H1 (cell line): Measurements from ENCODE around the gene ATP5ME. TPM values are rescaled to one million over a fixed set of nuclear protein-coding genes. Genes with fewer than 3 reads are reported as not detected.
A peak's percentile ranks its signal among the peaks of the same experiment; 100 is the strongest.

Experiments
- ASH2L ChIP-seq: fragments of 200-600, 300-600 bp; sonication (generic); IDR thresholded peaks from one replicate; pipeline ENCODE4 v1.7.1; 2017; ENCODE audit warnings: low read length
- BRCA1 ChIP-seq: IDR thresholded peaks from 2 replicates; pipeline ENCODE4 v1.6.1; 2012; ENCODE audit warnings: low read depth, low read length, improper control_type of control experiment
- CBX8 ChIP-seq: fragments of 300-800, 300-1000 bp; sonication (generic); IDR thresholded peaks from 2 replicates; pipeline ENCODE4 v1.7.1; 2016; ENCODE audit warnings: low read depth, low read length, borderline replicate concordance
- GABPA ChIP-seq: IDR thresholded peaks from 2 replicates; pipeline ENCODE4 v1.6.1; 2011; ENCODE audit warnings: mild to moderate bottlenecking, low read length, moderate library complexity, borderline replicate concordance; ENCODE audit not compliant: insufficient read depth
- JUN ChIP-seq: IDR thresholded peaks from 2 replicates; pipeline ENCODE4 v1.6.1; 2011; ENCODE audit warnings: low read depth, mild to moderate bottlenecking, improper control_type of control experiment, low read length
- NANOG ChIP-seq: IDR thresholded peaks from 2 replicates; pipeline ENCODE4 v1.6.1; 2011; ENCODE audit warnings: low read length, low read depth, mild to moderate bottlenecking, inconsistent platforms; ENCODE audit not compliant: insufficient read depth, poor library complexity, severe bottlenecking
- SP1 ChIP-seq: IDR thresholded peaks from 2 replicates; pipeline ENCODE4 v1.6.1; 2011; ENCODE audit warnings: low read depth, low read length
- TBP ChIP-seq: IDR thresholded peaks from 2 replicates; pipeline ENCODE4 v1.6.1; 2011; ENCODE audit warnings: low read depth, low read length, improper control_type of control experiment
- TCF12 ChIP-seq: IDR thresholded peaks from 2 replicates; pipeline ENCODE4 v1.6.1; 2011; ENCODE audit warnings: low read depth, mild to moderate bottlenecking, low read length
- polyA plus RNA-seq, 7 experiments: library from polyadenylated mRNA; depleted of rRNA in 3 of 7; stranded (reverse) in 5 of 7; unstranded in 2 of 7; fragments of >200 nt in 5 of 7; fragments of 200-250 nt in 2 of 7; gene quantifications; 1 replicate in 5 of 7; 2 replicates in 1 of 7; 4 replicates in 1 of 7; pipeline versions ENCODE4 v1.2.1 to v1.2.3, GENCODE V29; 2011 to 2013; ENCODE audit warnings: missing spikeins in 2 of 7, mixed read lengths in 2 of 7
- total RNA-seq: library from RNA; stranded (reverse); fragmentation: NEBNext Ultra II Directional; extraction: Animal tissue kit (Norgen Biotek cat#: 25700); gene quantifications from 2 replicates; pipeline ENCODE4 v1.2.1, GENCODE V29; 2021
- TF ChIP-seq, protein P1 (sequence below): fragments of 300-600 bp; sonication (generic); IDR thresholded peaks from 2 replicates; pipeline ENCODE4 v1.7.1; 2012; ENCODE audit warnings: low read length, moderate library complexity, mild to moderate bottlenecking, inconsistent platforms; ENCODE audit not compliant: insufficient replicate concordance

ATP5ME gene
- total and polyA plus RNA-seq, 2 of the 8 experiments (the other 6 are each of a cell fraction or from before 2014, with no cell fraction given), result 375 to 450 TPM

DNA sequence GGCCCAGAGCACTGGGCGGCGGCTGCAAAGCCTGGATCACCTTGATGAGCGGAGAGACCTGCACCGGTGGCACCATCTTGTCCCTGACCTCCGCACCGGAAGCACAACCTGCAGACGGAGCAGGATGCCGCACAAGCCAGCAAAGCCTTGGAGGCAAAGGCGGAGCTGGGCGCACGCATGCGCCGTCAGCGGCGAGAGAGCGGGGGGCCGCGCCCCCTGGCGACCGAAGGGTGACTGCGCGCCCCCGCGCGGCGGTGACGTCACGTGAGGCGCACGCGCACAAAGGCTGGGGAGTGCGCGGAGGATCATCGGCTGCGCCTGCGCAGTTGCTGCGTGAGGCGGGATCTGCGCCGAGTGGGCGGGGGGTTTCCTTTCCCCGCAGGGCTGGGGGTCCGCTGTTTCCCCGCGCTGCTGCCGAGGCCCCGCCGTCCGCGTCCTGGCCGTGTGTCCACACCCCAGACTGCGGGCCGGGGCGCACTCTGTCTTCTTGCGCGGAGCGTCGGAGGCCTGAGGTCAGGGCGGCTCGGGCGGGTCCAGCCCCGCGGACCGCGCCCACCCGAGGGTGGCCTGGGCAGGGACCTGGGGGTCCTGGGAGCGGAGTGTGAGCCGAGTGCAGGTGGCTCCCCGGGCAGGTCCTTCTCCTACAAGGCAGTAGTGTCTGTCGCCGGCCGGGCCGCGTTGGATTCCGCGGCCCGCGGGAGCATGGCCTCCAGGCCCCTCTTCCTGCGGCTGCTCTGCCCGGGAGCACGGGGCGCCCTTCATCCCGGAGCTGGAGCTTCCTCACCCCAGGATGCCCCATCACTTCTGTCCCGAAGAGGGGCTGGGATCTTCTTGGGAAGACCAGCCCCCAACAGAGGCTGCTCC, at the start of gene ATP5ME, which contains the start of gene MYL5 (continued):
- TF ChIP-seq, protein P1, sequence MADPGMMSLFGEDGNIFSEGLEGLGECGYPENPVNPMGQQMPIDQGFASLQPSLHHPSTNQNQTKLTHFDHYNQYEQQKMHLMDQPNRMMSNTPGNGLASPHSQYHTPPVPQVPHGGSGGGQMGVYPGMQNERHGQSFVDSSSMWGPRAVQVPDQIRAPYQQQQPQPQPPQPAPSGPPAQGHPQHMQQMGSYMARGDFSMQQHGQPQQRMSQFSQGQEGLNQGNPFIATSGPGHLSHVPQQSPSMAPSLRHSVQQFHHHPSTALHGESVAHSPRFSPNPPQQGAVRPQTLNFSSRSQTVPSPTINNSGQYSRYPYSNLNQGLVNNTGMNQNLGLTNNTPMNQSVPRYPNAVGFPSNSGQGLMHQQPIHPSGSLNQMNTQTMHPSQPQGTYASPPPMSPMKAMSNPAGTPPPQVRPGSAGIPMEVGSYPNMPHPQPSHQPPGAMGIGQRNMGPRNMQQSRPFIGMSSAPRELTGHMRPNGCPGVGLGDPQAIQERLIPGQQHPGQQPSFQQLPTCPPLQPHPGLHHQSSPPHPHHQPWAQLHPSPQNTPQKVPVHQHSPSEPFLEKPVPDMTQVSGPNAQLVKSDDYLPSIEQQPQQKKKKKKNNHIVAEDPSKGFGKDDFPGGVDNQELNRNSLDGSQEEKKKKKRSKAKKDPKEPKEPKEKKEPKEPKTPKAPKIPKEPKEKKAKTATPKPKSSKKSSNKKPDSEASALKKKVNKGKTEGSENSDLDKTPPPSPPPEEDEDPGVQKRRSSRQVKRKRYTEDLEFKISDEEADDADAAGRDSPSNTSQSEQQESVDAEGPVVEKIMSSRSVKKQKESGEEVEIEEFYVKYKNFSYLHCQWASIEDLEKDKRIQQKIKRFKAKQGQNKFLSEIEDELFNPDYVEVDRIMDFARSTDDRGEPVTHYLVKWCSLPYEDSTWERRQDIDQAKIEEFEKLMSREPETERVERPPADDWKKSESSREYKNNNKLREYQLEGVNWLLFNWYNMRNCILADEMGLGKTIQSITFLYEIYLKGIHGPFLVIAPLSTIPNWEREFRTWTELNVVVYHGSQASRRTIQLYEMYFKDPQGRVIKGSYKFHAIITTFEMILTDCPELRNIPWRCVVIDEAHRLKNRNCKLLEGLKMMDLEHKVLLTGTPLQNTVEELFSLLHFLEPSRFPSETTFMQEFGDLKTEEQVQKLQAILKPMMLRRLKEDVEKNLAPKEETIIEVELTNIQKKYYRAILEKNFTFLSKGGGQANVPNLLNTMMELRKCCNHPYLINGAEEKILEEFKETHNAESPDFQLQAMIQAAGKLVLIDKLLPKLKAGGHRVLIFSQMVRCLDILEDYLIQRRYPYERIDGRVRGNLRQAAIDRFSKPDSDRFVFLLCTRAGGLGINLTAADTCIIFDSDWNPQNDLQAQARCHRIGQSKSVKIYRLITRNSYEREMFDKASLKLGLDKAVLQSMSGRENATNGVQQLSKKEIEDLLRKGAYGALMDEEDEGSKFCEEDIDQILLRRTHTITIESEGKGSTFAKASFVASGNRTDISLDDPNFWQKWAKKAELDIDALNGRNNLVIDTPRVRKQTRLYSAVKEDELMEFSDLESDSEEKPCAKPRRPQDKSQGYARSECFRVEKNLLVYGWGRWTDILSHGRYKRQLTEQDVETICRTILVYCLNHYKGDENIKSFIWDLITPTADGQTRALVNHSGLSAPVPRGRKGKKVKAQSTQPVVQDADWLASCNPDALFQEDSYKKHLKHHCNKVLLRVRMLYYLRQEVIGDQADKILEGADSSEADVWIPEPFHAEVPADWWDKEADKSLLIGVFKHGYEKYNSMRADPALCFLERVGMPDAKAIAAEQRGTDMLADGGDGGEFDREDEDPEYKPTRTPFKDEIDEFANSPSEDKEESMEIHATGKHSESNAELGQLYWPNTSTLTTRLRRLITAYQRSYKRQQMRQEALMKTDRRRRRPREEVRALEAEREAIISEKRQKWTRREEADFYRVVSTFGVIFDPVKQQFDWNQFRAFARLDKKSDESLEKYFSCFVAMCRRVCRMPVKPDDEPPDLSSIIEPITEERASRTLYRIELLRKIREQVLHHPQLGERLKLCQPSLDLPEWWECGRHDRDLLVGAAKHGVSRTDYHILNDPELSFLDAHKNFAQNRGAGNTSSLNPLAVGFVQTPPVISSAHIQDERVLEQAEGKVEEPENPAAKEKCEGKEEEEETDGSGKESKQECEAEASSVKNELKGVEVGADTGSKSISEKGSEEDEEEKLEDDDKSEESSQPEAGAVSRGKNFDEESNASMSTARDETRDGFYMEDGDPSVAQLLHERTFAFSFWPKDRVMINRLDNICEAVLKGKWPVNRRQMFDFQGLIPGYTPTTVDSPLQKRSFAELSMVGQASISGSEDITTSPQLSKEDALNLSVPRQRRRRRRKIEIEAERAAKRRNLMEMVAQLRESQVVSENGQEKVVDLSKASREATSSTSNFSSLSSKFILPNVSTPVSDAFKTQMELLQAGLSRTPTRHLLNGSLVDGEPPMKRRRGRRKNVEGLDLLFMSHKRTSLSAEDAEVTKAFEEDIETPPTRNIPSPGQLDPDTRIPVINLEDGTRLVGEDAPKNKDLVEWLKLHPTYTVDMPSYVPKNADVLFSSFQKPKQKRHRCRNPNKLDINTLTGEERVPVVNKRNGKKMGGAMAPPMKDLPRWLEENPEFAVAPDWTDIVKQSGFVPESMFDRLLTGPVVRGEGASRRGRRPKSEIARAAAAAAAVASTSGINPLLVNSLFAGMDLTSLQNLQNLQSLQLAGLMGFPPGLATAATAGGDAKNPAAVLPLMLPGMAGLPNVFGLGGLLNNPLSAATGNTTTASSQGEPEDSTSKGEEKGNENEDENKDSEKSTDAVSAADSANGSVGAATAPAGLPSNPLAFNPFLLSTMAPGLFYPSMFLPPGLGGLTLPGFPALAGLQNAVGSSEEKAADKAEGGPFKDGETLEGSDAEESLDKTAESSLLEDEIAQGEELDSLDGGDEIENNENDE, result no peak
- TF ChIP-seq NANOG, result no peak
- TF ChIP-seq JUN, result peak; percentile 49; the same call in 1 of the 2 replicates
- TF ChIP-seq CBX8, result no peak
- TF ChIP-seq BRCA1, result peak; percentile 45; the same call in 1 of the 2 replicates
- peak; percentile 93 for TF ChIP-seq GABPA
- peak; percentile 75 for TF ChIP-seq TBP
- TF ChIP-seq SP1, result no peak
- no peak for TF ChIP-seq TCF12
- TF ChIP-seq ASH2L, result peak; percentile 59
